ENCODE measurements around the gene CCDC179.

The CCDC179 gene

GRCh38 chr11:22822203-22822602 is 38.1 kb downstream of the CCDC179 start:
- no peak overlapping the region for H3K4me2 ChIP-seq (ENCODE audit: low read length)
- no peaks in the 10 kb centered on the region for H3K79me2 ChIP-seq (ENCODE audit: insufficient read depth, low read length)
- no peak overlapping the region for H2AFZ ChIP-seq (ENCODE audit: low read length)
- H4K20me1 ChIP-seq (ENCODE audit: insufficient read depth, low read length), result no peaks in the 10 kb centered on the region
- H3K9me2 ChIP-seq (ENCODE audit: low read depth, low read length), result no peaks in the 10 kb centered on the region
- no peaks in the 10 kb centered on the region for H3K9me3 ChIP-seq (ENCODE audit: low read length)
- no peaks in the 10 kb centered on the region for H3K27me3 ChIP-seq (ENCODE audit: insufficient read depth, low read length)
- TF ChIP-seq CTCF (IDR thresholded peaks at IDR 0.05; ENCODE audit: low read length), result no peak
- no peak for TF ChIP-seq EZH2 (IDR thresholded peaks at IDR 0.05; ENCODE audit: borderline replicate concordance, low read length)
- no peak overlapping the region for H3K9ac ChIP-seq (ENCODE audit: low read length)
- no peak overlapping the region for H3K4me3 ChIP-seq (ENCODE audit: low read depth, low read length, poor library complexity, severe bottlenecking)
- H3F3A ChIP-seq (ENCODE audit: insufficient read depth, low read length), result no peaks in the 10 kb centered on the region
- peaks cover 36% of the 10 kb centered on the region for H3K36me3 ChIP-seq (ENCODE audit: insufficient read depth, low read length)
- H3K4me1 ChIP-seq (ENCODE audit: insufficient read depth, low read length, severe bottlenecking), result no peaks in the 10 kb centered on the region
- H3K27ac ChIP-seq (ENCODE audit: low read depth, low read length, poor library complexity, severe bottlenecking), result no peak overlapping the region

GRCh38 chr11:22809893-22810292 is 50.4 kb downstream of the CCDC179 start:
- Histone ChIP-seq H3K9me2 (ENCODE audit: low read depth, low read length) (no peaks in the 10 kb centered on the region), H3K9me3 (ENCODE audit: low read length) (peaks cover 4% of the 10 kb centered on the region; the same call in 1 of the 2 replicates), H2AFZ (ENCODE audit: low read length) (no peak overlapping the region), H3K27me3 (ENCODE audit: insufficient read depth, low read length) (no peaks in the 10 kb centered on the region), H3K4me3 (ENCODE audit: low read depth, low read length, poor library complexity, severe bottlenecking) (no peak overlapping the region), H3K27ac (ENCODE audit: low read depth, low read length, poor library complexity, severe bottlenecking) (no peak overlapping the region), H3K4me1 (ENCODE audit: insufficient read depth, low read length, severe bottlenecking) (no peaks in the 10 kb centered on the region), H3K36me3 (ENCODE audit: insufficient read depth, low read length) (no peaks in the 10 kb centered on the region), H3K4me2 (ENCODE audit: low read length) (no peak overlapping the region), H3K79me2 (ENCODE audit: insufficient read depth, low read length) (no peaks in the 10 kb centered on the region), H3F3A (ENCODE audit: insufficient read depth, low read length) (no peaks in the 10 kb centered on the region), H4K20me1 (ENCODE audit: insufficient read depth, low read length) (no peaks in the 10 kb centered on the region), H3K9ac (ENCODE audit: low read length) (no peak overlapping the region)
- no peak for TF ChIP-seq CTCF (IDR thresholded peaks at IDR 0.05; ENCODE audit: low read length)
- TF ChIP-seq EZH2 (IDR thresholded peaks at IDR 0.05; ENCODE audit: borderline replicate concordance, low read length), result no peak

- no peaks in the 10 kb centered on the region for H3K79me2 ChIP-seq (ENCODE audit: insufficient read depth, low read length)
- no peak overlapping the region for H3K4me2 ChIP-seq (ENCODE audit: low read length)
- H3K9me2 ChIP-seq (ENCODE audit: low read depth, low read length), result no peaks in the 10 kb centered on the region
- H2AFZ ChIP-seq (ENCODE audit: low read length), result no peak overlapping the region
- no peaks in the 10 kb centered on the region for H4K20me1 ChIP-seq (ENCODE audit: insufficient read depth, low read length)
- no peak overlapping the region for H3K4me3 ChIP-seq (ENCODE audit: low read depth, low read length, poor library complexity, severe bottlenecking)
- no peak for TF ChIP-seq CTCF (IDR thresholded peaks at IDR 0.05; ENCODE audit: low read length)
- no peak for TF ChIP-seq EZH2 (IDR thresholded peaks at IDR 0.05; ENCODE audit: borderline replicate concordance, low read length)
- H3K36me3 ChIP-seq (ENCODE audit: insufficient read depth, low read length), result no peaks in the 10 kb centered on the region
- no peaks in the 10 kb centered on the region for H3K27me3 ChIP-seq (ENCODE audit: insufficient read depth, low read length)
- no peaks in the 10 kb centered on the region for H3K4me1 ChIP-seq (ENCODE audit: insufficient read depth, low read length, severe bottlenecking)
- no peaks in the 10 kb centered on the region for H3F3A ChIP-seq (ENCODE audit: insufficient read depth, low read length)
- H3K9me3 ChIP-seq (ENCODE audit: low read length), result peaks cover 4% of the 10 kb centered on the region; the same call in 1 of the 2 replicates
- H3K9ac ChIP-seq (ENCODE audit: low read length), result no peak overlapping the region
- H3K27ac ChIP-seq (ENCODE audit: low read depth, low read length, poor library complexity, severe bottlenecking), result no peak overlapping the region
Observed at GRCh38 chr11:22808571-22809197, 51.6 kb downstream of the CCDC179 start.

Data from OCI-LY1 (cell line).